Mammary epithelial cell (primary cell): ENCODE data around the gene CD9.

Experiments
- EZH2 ChIP-seq: IDR thresholded peaks from 2 replicates; pipeline ENCODE4 v1.6.1; 2012; ENCODE audit warnings: low read length, inconsistent platforms, borderline replicate concordance
- TF ChIP-seq, protein P1 (sequence below), 2 donors: IDR thresholded peaks in 1 of 2; conservative IDR thresholded peaks in 1 of 2; 2 replicates each; pipeline ENCODE4 v1.5.1; 2011 to 2012; ENCODE audit warnings: inconsistent platforms in 2 of 2, low read length in 2 of 2, mild to moderate bottlenecking in 2 of 2, control low read depth in 1 of 2, low read depth in 1 of 2; ENCODE audit not compliant: insufficient read depth in 1 of 2; ENCODE audit errors: extremely low read depth in 1 of 2

DNA sequence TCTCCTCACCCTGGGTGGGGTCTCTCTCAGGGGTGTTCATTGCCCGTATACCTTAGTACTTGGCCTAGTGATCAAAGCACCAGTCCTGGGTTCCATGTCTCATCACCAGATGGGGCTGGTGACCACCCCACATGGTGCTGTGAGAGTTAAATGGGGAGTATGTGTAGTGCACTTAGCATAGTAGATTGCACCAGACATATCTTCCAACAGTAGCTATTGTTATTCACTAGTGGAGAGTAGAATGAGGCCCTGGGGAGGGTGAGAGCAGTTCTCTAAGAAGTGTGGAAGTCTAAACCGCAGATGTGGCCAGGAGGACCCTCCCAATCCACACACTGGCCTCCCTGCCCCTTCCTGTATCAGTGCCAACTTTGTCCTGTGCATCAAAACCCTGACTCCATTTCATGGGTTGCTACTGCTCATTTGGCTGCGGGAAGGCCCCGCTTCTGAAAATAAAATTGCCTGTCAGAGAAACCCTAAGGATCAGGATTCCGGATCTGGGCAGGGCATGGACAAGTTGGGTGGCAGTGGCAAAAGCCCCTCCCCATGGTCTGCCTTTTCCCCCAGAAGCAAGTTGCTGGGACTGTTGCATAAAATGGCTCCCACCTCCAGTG is 4.4 kb downstream of the CD9 start:
- TF ChIP-seq, protein P1, sequence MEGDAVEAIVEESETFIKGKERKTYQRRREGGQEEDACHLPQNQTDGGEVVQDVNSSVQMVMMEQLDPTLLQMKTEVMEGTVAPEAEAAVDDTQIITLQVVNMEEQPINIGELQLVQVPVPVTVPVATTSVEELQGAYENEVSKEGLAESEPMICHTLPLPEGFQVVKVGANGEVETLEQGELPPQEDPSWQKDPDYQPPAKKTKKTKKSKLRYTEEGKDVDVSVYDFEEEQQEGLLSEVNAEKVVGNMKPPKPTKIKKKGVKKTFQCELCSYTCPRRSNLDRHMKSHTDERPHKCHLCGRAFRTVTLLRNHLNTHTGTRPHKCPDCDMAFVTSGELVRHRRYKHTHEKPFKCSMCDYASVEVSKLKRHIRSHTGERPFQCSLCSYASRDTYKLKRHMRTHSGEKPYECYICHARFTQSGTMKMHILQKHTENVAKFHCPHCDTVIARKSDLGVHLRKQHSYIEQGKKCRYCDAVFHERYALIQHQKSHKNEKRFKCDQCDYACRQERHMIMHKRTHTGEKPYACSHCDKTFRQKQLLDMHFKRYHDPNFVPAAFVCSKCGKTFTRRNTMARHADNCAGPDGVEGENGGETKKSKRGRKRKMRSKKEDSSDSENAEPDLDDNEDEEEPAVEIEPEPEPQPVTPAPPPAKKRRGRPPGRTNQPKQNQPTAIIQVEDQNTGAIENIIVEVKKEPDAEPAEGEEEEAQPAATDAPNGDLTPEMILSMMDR (conservative IDR thresholded peaks at IDR 0.05 in 1 of 2, IDR thresholded peaks at IDR 0.05 in 1 of 2; ENCODE audit: extremely low read depth in 1 of 2, insufficient read depth in 1 of 2, low read depth in 1 of 2, low read length in 2 of 2), result peak in 1 of 2 donors; percentile 28
- TF ChIP-seq EZH2, result no peak
